Body of pancreas (tissue), 4 donors: Measurements from ENCODE around the gene CATSPER1.
"Not testable (repeated sequence)": the region's sequence is repeated elsewhere in the genome, so short reads cannot be mapped to it uniquely, and the experiment has no call there.

Source experiments
- POLR2A ChIP-seq, 3 donors: fragments of 450-650 bp; IDR thresholded peaks; one replicate each; pipeline ENCODE4 v1.6.1; 2016; ENCODE audit warnings: antibody characterized with exemption in 3 of 3, mild to moderate bottlenecking in 2 of 3
- TF ChIP-seq, protein P1 (sequence below), 7 experiments: fragments of 450-650 bp in 4 of 7; fragments of 200-600 bp in 3 of 7; sonication (generic) in 3 of 7; IDR thresholded peaks; one replicate each; pipeline ENCODE4 v1.5.1; 2016 to 2019; ENCODE audit warnings: antibody characterized with exemption in 7 of 7

DNA sequence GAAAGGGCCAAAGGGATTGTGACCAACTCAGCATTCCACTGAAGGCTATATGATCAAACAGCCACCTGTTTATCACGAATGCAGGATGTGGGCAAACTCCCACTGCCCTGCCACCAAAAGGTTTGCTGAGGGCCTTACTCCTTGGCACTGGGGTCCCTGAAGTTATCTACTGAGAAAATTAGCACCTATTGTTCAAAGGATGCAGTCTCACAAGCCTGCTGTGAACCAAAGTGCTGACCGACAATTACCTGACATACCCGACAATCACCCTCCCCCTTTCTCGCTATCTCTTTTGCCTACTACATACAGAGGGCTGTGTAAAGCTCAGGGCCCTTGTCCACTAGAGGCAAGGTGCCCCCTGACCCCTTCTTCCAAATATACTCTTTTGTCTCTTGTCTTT is 16.2 kb downstream of the CATSPER1 start:
- TF ChIP-seq, protein P1, sequence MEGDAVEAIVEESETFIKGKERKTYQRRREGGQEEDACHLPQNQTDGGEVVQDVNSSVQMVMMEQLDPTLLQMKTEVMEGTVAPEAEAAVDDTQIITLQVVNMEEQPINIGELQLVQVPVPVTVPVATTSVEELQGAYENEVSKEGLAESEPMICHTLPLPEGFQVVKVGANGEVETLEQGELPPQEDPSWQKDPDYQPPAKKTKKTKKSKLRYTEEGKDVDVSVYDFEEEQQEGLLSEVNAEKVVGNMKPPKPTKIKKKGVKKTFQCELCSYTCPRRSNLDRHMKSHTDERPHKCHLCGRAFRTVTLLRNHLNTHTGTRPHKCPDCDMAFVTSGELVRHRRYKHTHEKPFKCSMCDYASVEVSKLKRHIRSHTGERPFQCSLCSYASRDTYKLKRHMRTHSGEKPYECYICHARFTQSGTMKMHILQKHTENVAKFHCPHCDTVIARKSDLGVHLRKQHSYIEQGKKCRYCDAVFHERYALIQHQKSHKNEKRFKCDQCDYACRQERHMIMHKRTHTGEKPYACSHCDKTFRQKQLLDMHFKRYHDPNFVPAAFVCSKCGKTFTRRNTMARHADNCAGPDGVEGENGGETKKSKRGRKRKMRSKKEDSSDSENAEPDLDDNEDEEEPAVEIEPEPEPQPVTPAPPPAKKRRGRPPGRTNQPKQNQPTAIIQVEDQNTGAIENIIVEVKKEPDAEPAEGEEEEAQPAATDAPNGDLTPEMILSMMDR (IDR thresholded peaks at IDR 0.05) = not testable (repeated sequence)
- not testable (repeated sequence) for TF ChIP-seq POLR2A (IDR thresholded peaks at IDR 0.05)
